ENCODE measurements around the gene CPED1.
"Not testable (repeated sequence)": the region's sequence is repeated elsewhere in the genome, so short reads cannot be mapped to it uniquely, and the experiment has no call there.

CPED1 gene

GRCh38 chr7:121282129-121282528 is 293.6 kb downstream of the CPED1 start:
- DNase-seq (ENCODE audit: low read depth), result no peak
- TF ChIP-seq CTCF (conservative IDR thresholded peaks at IDR 0.05; ENCODE audit: low read length), result no peak
- no peak overlapping the region for H3K4me3 ChIP-seq (ENCODE audit: low read length)

- DNase-seq (ENCODE audit: low read depth), result no peak
- TF ChIP-seq CTCF (conservative IDR thresholded peaks at IDR 0.05; ENCODE audit: low read length), result no peak
- no peak overlapping the region for H3K4me3 ChIP-seq (ENCODE audit: low read length)
Measured at GRCh38 chr7:121285066-121285667, 296.7 kb downstream of the CPED1 start.

- no peak for TF ChIP-seq CTCF (conservative IDR thresholded peaks at IDR 0.05; ENCODE audit: low read length)
- DNase-seq (ENCODE audit: low read depth), result no peak
- no peak overlapping the region for H3K4me3 ChIP-seq (ENCODE audit: low read length)
Measured at GRCh38 chr7:121286186-121286585, 297.7 kb downstream of the CPED1 start.

- no peak for TF ChIP-seq CTCF (conservative IDR thresholded peaks at IDR 0.05; ENCODE audit: low read length)
- H3K4me3 ChIP-seq (ENCODE audit: low read length), result no peak overlapping the region
- no peak for DNase-seq (ENCODE audit: low read depth)
Measured at GRCh38 chr7:121286742-121287734, 298.5 kb downstream of the CPED1 start.

GRCh38 chr7:121288894-121289293 is 300.4 kb downstream of the CPED1 start:
- H3K4me3 ChIP-seq (ENCODE audit: low read length), result no peak overlapping the region
- TF ChIP-seq CTCF (conservative IDR thresholded peaks at IDR 0.05; ENCODE audit: low read length), result no peak
- DNase-seq (ENCODE audit: low read depth), result peak; percentile 82

- not testable (repeated sequence) for DNase-seq (ENCODE audit: low read depth); H3K4me3 ChIP-seq (ENCODE audit: low read length)
Measured at GRCh38 chr7:121289930-121290329, 301.4 kb downstream of the CPED1 start.

GRCh38 chr7:121294448-121294992 is 306.0 kb downstream of the CPED1 start:
- DNase-seq (ENCODE audit: low read depth), result no peak

More at GRCh38 chr7:121294448-121294992, 306.0 kb downstream of the CPED1 start:
- no peak for TF ChIP-seq CTCF (conservative IDR thresholded peaks at IDR 0.05; ENCODE audit: low read length)
- no peak overlapping the region for H3K4me3 ChIP-seq (ENCODE audit: low read length)

All from AG10803 (cell line).